ENCODE measurements around the gene STBD1.
"Not testable (repeated sequence)": the region's sequence is repeated elsewhere in the genome, so short reads cannot be mapped to it uniquely, and the experiment has no call there.

DNA sequence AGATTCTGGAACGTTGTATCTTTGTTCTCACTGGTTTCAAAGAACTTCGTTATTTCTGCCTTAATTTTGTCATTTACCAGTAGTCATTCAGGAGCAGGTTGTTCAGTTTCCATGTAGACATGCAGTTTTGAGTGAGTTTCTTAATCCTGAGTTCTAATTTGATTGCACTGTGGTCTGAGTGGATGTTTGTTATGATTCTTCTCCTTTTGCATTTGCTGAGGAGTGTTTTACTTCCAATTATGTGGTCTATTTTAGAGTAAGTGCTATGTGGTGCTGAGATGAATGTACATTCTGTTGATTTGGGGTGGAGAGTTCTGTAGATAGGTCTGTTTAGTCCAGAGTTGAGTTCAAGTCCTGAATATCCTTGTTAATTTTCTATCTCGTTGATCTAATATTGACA is 18.7 kb upstream of the STBD1 start:
- not testable (repeated sequence) for TF ChIP-seq POLR2A (IDR thresholded peaks at IDR 0.05)
- TF ChIP-seq, protein P1, sequence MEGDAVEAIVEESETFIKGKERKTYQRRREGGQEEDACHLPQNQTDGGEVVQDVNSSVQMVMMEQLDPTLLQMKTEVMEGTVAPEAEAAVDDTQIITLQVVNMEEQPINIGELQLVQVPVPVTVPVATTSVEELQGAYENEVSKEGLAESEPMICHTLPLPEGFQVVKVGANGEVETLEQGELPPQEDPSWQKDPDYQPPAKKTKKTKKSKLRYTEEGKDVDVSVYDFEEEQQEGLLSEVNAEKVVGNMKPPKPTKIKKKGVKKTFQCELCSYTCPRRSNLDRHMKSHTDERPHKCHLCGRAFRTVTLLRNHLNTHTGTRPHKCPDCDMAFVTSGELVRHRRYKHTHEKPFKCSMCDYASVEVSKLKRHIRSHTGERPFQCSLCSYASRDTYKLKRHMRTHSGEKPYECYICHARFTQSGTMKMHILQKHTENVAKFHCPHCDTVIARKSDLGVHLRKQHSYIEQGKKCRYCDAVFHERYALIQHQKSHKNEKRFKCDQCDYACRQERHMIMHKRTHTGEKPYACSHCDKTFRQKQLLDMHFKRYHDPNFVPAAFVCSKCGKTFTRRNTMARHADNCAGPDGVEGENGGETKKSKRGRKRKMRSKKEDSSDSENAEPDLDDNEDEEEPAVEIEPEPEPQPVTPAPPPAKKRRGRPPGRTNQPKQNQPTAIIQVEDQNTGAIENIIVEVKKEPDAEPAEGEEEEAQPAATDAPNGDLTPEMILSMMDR (IDR thresholded peaks at IDR 0.05): not testable (repeated sequence)
